HG03432 (cell line): ENCODE data around the gene IPP.
A peak's percentile ranks its signal among the peaks of the same experiment; 100 is the strongest.
"Not testable (repeated sequence)": the region's sequence is repeated elsewhere in the genome, so short reads cannot be mapped to it uniquely, and the experiment has no call there.

ENCODE experiments used
- ATAC-seq: cut with Tn5 transposase; IDR thresholded peaks from one replicate; pipeline ENCODE4 v1.9.1; 2021; ENCODE audit warnings: mild to moderate bottlenecking, moderate library complexity; ENCODE audit not compliant: unreplicated experiment

The IPP gene

GRCh38 chr1:45750298-45751038 is at the start of gene IPP:
Gene IPP, minus strand, starts transcription at chr1:45750653. Its CDS starts 4,242 bp downstream, at chr1:45746411.
- peak; percentile 91 for ATAC-seq

GRCh38 chr1:45796946-45797345 is 46.5 kb upstream of the IPP start:
- ATAC-seq: no peak

- ATAC-seq: no peak
Observed at GRCh38 chr1:45796381-45796780, 45.9 kb upstream of the IPP start.

- ATAC-seq: no peak
Observed at GRCh38 chr1:45793942-45794604, 43.6 kb upstream of the IPP start.

GRCh38 chr1:45792744-45793143 is 42.3 kb upstream of the IPP start:
- ATAC-seq: no peak

- ATAC-seq: no peak
Observed at GRCh38 chr1:45789601-45790000, 39.1 kb upstream of the IPP start.

- ATAC-seq: no peak
Observed at GRCh38 chr1:45787905-45788304, 37.5 kb upstream of the IPP start.

- ATAC-seq: peak; percentile 67
Observed at GRCh38 chr1:45785583-45785982, 35.1 kb upstream of the IPP start.

GRCh38 chr1:45775794-45776193 is 25.3 kb upstream of the IPP start:
- no peak for ATAC-seq

- no peak for ATAC-seq
Observed at GRCh38 chr1:45772971-45773370, 22.5 kb upstream of the IPP start.

GRCh38 chr1:45769261-45769932 is 18.9 kb upstream of the IPP start:
- ATAC-seq: no peak

GRCh38 chr1:45767035-45767434 is 16.6 kb upstream of the IPP start:
- ATAC-seq: no peak

GRCh38 chr1:45765999-45766792 is 15.7 kb upstream of the IPP start:
- no peak for ATAC-seq

GRCh38 chr1:45762291-45762690 is 11.8 kb upstream of the IPP start:
- no peak for ATAC-seq

GRCh38 chr1:45755697-45756096 is 5.2 kb upstream of the IPP start:
- no peak for ATAC-seq

GRCh38 chr1:45753248-45754037 is 3.0 kb upstream of the IPP start:
- ATAC-seq: no peak

GRCh38 chr1:45752441-45753052 is 2.1 kb upstream of the IPP start:
- no peak for ATAC-seq

- no peak for ATAC-seq
Observed at GRCh38 chr1:45752014-45752413, 1.6 kb upstream of the IPP start.

GRCh38 chr1:45751039-45751838 is 786 bp upstream of the IPP start:
- not testable (repeated sequence) for ATAC-seq
